Stimulated activated CD8-positive, alpha-beta memory T cell treated with anti-CD3 and anti-CD28 coated beads, Interleukin-12 subunit alpha, Interleukin-12 subunit beta, amount 100 ng/mL, for 4 hours (primary cell): Measurements from ENCODE around the gene TSFM.
"Not testable (repeated sequence)": the region's sequence is repeated elsewhere in the genome, so short reads cannot be mapped to it uniquely, and the experiment has no call there.

Experiments used
- DNase-seq: peaks from one replicate; pipeline ENCODE4 v3.0.0-alpha.2; 2020; ENCODE audit warnings: low read depth

The TSFM gene

DNA sequence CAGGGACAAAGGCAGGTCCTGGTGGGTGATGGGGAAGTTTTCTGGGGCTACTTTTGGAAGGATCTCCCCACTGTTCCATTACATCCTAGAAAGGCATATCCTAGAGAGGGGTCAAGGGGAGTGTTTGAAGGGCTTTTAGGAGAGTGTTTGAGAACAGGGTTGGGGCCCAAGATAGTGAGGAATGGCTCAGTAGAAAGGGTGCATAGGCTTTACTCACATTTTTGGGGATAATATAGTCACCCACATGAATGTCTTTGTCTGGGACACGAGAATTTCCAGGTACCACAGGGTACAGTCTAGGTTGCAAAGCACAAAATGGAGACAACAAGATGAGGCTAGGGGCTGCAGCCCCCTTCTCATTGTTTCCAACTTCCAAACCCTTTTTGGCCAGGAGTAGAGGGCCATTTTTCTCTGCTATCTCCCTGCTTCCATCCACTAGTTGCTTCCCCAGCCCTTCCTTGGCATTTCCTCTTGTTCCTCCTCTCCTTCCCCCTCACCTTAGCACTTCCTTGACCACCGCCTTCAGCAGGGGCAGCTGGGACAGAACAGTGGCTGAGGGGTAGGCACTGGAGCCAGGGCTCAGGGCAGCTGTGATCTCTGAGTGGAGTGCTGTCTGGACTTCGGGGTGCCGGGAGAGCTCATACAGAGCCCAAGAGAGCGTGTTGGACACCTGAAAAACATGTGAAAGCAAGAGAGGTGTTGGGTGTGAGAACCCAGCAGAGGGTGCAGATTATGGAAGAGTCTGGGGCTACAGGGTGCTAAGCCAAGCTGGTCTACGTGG, 18.5 kb upstream of the TSFM start:
- DNase-seq = no peak

DNA sequence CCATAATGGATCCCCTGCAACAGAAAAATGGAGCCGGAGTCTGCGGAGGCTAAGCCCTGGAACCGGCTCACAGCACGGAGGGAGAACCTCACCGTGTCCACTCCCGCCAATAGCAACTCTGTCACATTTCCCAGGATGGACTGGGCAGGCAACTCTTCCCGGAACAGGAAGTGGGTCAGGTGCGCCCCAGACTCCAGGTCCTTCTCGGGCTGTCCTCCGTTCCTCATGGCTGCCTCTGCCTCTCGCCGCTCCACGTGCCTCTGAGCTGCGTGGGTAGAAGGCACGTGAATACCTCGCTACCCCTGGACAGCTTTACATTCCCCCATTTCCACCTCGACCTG, 18.0 kb upstream of the TSFM start:
- no peak for DNase-seq

DNA sequence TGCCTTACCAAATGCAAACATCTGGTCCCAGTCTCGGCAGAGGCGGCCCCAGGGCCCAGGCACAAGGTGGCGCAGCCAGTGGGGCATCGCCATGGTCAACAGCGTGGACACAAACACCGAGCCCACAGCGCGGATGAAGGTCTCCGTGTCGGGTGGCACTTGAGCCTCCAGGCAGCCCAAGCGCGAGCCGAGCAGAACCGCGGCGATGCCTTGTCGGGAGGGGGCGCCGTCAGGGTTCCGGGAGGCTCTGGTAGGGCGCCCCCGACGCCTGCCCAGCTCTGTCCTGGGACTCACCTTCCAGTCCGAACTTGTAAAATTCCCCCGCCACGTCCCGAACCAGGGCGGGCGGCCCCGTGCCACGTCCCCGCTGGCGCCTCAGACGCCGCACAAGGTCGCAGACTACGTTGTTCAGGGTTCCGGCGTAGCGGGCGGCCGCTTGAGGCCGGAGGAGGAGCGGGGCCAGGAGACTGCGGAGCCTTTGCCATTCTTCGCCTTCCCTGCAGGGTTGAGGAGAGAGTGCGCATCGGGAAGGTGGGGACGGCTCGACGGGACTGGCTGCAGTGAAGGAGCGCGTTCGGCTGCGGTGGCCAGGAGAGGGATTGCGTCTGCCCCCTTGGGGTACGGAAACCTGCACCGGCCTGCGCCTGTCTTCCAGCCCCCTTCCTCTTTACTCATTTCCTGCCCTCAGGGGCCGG, 17.4 kb upstream of the TSFM start:
- peak; percentile 35 for DNase-seq

DNA sequence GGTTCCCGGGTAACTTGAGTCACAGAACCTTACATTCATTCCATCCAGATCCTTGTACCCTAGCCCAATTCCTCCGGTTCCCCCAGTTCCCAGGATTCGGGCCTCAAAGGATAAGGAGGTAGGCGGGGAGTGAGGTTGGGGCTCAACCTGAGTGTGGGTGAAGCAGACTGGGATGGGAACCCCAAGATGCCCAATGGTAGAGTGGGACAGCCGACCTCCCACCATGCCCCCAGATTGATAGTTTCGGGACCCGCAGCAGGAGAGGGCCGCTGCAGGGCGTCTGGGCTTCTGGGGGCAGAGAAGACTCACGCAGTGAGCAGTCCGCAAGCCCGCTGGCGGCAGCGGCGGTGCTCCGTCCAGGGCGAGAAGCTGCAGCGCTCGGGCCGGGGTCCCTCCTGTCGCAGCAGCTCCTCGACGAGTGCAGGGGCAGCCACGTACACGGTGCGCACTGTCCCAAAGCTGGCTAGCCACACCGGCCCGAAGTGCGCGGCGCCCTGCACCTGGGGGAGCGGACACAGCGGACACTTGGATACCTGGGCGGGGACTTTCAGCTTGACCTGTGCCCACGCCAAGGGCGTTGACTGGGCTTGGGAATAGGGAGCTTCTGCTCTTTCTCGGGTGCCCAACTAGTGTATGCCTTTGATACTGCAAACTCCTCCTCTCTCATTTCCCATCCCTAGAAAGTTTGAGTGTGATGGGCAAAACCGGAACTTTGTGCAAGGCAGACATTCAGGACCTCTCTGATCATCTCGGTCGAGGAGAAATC, 16.7 kb upstream of the TSFM start:
- DNase-seq = no peak

DNA sequence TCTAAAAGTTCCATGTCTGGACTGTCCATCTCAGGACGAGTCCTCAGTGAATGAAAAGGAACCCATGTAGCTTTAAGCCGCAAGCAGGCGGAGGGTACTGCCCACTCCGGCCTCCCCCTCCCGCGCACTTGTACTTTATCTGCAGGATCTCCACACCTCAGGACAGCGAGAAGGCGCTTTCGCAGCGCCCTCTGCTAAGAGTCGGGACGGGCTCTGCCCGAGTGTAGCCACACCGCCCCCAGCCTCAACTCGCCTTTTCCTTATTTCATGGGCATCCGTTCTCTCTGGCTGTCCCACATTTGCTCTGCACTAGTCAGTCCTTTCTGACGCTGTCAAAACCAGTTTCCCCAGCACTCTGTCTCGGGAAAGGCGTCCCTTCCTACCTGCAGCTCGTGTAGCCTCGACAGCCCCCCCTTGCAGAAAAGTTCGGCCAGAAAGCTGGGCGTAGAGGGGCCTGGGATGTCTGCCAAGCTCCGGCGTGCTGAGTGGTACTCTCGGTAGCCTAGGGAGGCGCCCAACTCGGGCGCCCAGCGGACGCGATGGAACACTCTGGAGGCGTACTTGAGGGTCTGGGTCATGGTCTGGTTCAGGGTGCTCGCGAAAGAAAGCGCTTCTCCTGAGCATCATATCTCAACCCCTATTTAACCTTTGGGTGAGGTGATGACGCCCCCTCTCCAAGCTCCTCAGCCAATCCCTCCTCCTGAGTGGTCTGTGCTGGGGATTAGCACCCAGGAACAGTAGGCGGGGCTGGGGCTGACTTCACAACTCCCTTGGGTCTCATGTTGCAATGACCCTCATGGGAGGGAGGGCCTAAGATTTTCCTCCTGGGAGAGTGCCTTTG, 15.9 kb upstream of the TSFM start, which contains the start of gene CYP27B1:
TSS of gene CYP27B1 (minus strand) at position 615 of the 841 bp plus-strand sequence. CDS start at position 578, 37 bp downstream.
- no peak for DNase-seq

DNA sequence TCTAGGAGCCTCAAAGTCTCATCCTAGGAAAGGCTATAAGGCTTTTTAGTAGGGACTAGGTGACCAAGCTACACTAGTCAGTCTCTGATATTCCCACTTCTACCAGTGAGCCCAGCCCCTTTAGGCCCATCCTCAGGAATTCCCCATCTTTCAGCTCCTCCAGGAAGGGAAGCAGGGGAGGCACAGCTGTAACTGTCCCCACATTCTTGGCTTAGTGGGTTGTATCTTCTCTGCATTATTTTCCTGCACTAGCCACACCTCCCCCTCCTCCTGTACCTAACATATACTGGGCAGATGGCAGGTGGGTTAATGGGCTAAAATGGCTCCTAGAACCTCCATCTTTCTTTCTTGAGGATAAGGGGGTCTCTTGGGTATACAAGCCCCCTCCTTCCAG, 15.3 kb upstream of the TSFM start:
- no peak for DNase-seq

DNA sequence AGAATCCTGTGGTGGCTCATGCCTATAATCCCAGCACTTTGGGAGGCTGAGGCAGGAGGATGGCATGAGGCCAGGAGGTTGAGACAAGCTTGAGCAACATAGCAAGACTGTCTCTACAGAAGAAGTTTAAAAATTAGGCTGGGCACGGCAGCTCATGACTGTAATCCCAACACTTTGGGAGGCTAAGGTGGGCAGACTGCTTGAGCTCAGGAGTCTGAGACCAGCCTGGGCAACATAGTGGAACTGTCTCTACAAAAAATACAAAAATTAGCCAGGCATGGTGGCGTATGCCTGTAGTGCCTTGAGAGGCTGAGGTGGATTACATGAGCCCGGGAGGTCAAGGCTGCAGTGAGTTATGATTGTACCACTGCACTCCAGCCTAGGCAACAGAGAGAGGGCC, 14.7 kb upstream of the TSFM start:
- no peak for DNase-seq

DNA sequence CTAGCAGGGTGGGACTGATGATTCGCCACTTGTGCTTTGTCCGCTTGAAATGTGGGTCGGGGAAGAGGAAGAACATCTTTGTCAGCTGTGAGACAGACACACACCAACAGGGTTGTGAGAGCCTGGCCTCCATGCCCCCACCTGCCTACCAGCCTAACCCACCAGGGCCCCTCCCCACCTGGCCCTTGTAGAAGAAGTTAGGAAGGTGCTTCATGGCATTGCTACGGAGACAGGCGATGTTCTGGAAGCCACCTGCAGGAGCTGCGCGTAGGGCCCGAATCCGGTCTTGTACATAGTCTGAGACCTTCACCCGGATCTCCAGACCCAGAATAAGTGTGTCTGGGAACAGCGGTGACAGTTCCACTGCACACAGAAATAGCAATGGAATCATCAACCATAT, 13.0 kb upstream of the TSFM start:
- DNase-seq = no peak

DNA sequence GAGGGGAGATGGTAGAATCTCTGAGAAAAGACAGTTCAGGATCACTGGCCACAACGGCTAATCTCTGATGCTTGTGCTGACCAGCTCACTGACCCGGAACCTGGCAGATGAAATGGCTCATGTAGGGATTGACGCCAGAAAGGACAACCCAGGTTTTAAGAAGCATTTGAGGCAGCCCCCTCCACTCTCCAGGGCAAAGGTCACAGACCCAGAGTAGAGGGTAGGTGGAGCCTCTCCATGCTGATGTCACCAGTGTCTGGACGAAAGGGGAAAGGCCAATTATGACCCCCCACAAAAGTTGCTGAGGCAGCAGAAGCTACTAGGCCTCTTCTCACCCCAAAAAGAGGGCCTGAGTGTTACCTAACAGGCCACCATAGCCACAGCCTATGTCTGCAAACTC, 11.9 kb upstream of the TSFM start:
- DNase-seq = no peak

DNA sequence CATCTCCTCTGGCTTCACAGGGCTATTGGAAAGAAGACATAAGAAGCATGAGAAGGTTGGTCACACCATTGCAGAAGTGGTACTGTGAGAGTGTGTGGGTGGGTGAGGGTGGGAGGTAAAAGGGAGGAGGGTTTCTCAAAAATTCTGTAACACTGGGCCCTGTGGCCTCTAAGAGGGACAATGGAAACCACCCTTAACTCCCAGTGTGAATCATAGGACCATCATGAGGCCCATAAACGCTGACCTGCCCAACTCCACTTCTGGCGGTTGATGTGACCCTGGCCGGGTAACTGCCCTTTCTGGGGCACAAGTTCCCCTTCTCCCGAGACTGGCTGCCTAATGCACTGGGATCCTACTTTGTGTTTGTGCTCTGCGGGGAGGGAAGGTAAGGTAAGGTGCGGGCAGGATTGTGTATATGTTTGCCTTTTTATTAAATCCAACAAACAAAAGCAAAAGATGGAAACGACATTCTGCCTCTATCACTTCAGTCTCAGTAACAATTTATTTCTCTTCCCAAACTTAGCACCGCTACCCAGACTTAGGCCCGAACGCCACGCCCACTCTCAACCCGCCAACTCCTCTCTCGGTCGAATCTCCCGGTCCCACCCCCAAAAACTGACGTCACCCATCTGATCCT, 11.2 kb upstream of the TSFM start:
- peak; percentile 76 for DNase-seq

DNA sequence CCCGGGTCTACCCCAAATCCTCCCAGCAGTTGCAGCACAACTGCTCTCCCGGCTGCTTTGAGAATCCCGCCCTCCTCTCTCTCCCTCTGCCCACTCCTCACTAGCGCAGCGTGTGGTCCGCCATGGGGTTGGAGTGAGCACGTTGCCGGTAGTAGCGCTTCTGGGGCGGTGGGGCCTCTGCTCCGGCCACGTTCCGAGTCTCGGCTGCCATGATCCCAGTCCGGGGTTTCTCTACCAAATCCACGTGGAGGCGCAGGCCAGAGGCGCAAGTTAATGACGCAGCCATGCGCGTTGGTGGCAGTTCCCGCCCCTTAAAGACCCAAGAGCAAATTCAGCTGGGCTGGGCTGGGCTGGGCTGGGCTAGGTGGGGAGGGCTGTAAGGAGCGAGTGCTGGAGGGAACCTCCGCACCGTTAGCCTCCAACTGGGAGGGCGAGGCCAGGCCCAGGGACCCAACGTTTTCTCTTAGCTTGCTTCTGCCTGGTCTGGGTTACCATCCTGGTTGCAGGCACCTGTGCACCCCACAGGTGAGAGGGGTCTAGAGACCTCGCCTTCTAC, 10.6 kb upstream of the TSFM start, which contains the start of gene METTL1:
TSS of gene METTL1 (minus strand) at position 233 of the 556 bp plus-strand sequence. CDS start at position 211, 22 bp downstream.
- DNase-seq = peak; percentile 88

DNA sequence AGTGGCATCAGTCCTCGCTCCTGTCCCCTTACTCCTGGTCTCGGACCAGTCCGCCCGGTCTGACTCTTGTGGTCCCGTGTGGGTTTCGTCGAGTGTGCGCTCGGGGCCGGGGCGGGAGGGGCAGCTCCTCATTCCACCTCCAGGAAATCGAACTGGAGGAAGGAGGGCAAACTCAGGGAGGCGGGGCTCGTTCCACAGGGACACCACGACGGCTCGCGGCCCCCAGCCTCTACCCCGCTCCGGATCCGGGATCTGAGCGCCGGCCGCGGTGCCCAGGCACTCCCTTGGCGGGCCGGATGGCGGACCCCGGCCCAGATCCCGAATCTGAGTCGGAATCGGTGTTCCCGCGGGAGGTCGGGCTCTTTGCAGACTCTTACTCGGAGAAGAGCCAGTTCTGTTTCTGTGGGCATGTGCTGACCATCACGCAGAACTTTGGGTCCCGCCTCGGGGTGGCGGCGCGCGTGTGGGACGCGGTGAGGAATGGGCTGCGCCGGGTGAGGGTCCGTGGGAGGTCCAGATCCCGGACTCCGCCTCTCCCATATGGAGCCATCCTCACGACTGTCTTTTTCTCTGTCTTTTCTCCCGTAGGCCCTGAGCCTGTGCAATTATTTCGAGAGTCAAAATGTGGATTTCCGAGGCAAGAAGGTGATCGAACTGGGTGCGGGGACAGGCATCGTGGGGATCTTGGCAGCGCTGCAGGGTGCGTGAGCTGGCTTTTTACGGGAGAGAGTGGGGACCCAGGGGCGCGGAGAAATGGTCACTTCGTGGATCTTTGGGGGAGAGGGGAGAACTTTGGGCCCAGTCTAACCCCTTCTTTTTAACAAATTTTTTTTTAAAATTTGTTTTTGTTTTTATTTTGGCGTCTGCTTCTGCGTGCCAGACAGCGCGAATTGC, 9.9 kb upstream of the TSFM start, which contains the start of gene EEF1AKMT3:
TSS of gene EEF1AKMT3 (plus strand) at position 186 of the 894 bp plus-strand sequence. CDS start at position 297, 111 bp downstream.
- no peak for DNase-seq

DNA sequence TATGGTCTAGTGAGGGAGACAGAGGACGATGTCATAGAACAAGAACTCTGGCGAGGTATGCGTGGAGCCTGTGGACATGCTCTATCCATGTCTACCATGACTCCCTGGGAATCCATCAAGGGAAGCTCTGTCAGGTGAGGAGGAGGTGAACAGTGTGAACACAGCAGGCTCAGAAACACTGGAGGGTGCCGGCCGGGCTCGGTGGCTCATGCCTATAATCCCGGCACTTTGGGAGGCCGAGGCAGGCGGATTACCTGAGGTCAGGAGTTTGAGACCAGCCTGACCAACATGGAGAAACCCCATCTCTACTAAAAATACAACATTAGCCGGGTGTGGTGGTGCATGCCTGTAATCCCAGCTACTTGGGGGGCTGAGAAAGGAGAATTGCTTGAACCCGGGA, 8.0 kb upstream of the TSFM start:
- not testable (repeated sequence) for DNase-seq

DNA sequence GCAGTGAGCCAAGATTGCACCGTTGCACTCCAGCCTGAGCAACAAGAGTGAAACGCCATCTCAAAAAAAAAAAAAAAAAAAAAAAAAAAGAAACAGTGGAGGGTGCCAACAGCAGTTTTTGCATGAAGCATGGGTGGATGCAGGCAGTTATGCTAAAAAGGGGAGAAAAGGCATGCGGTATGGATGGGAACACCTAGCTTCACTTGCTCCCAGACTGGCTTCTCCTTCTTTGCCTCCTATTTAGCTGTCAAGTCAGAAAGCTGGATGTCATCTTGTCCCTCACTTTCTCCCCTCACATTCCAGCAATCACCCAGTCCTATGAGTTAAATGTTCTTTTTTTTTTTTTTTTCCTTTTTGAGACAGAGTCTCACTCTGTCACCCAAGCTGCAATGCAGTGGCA, 7.5 kb upstream of the TSFM start:
- no peak for DNase-seq

DNA sequence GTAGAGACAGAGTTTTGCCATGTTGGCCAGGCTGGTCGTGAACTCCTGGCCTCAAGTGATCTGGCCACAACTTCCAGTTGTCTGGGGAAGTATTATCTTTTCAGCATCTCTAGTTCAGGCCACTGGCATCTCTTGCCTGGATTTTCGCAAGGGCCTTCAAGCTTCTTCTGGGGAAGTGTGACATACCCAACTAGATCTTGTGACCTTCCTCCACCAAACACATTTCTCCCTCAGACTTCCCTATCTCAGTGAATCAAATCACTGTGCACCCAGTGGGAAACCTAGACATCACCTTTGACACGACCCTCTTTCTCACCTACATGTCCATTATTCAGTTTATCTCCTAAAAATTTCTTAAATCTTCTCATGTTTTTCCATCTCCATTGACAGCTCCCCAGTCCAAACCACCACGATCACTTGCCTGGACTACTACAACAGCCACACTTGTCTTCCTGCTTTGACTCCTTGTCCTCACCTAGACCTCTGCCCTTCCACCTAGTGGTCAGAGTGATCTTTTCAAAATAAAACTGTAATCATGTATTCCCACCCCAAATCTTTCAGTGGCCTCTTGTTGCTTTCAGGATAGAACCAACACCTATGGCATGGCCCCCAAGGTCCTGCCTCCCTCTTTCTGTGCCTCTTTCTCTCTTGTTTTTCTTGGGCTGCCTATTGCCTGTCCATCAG, 6.9 kb upstream of the TSFM start:
- DNase-seq = no peak

DNA sequence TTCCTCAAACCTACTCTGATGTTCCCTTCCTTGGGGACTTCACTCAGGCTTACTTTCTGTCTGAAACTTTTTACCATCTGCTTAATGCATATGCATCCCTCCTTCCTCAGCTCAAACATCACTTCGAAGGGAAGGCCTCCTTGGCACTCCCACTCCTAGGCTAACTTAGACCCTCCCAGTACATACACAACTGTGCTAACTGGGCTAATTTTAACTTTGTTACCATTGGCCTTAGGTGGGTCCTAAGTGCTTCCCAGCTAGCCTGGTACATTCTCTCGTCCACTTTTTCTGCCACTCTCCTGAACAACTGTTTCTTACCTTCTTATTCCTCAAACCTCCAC, 6.4 kb upstream of the TSFM start:
- DNase-seq = no peak

DNA sequence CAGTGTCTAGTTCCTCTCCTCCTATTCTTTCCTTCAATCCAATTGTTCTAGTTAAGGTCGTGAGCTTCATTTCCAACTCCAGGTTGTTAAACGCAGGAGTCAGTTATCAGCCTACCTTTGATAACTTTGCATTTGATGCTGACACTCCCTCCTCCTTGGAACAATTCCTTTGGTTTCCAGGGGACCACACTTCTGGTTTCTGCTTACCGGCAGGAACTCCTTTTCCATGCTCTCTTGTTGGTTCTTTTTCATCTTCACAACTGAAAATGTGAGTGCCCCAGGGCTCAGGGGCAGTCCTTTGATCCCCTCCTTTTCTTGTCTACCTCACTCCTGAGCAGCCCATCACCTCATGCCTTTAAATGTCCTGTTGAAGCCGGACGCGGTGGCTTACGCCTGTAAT, 5.2 kb upstream of the TSFM start:
- DNase-seq = no peak

DNA sequence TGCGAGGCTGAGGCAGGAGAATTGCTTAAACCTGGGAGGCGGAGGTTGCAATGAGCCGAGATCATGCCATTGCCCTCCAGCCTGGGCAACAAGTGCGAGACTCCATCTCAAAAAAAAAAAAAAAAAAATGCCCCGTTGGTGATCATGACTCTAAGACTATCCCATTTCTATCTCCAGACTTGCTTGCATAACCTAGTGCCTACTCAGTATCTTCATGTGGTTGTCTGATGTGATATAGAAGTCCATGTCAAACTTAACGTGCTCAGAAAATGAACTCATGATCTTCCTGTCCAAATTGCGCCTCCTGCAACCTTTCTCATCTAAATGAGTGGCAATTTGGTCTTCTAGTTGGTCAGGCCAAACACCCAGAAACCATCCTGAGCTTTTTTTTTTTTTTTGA, 4.7 kb upstream of the TSFM start:
- DNase-seq = no peak

DNA sequence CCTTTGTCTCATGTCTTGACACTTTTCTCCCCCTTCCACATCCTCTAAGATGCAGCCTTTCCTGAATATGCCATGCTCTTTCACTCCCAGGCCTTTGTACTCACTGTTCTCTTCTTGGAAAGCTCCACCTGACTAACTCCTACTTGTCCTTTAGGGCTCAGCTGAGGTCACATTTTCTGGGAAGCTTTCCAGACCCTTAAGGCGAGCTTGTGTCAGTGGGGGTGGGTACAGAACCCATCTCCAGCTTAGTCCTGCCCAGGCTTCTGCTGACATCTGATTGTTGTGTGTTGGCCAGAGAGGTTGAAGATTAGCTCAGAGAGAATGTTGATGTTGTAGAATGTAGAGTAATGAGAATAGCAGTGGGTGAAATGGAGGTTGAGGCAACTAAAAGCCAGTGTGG, 2.9 kb upstream of the TSFM start:
- no peak for DNase-seq
